Right lung (tissue), 5 donors: Measurements from ENCODE around the gene GALNT13. TPM values are rescaled to one million over a fixed set of nuclear protein-coding genes. Genes with fewer than 3 reads are reported as not detected.
A peak's percentile ranks its signal among the peaks of the same experiment; 100 is the strongest.

Experiments
- DNase-seq, 2 donors: peaks; one replicate each; pipeline ENCODE4 v3.0.0-alpha.2; 2013
- polyA plus RNA-seq, 5 donors: library from polyadenylated mRNA; unstranded; fragments of 120-200 nt; gene quantifications; one replicate each; pipeline versions ENCODE4 v1.2.1 to v1.2.3, GENCODE V29; 2013; ENCODE audit warnings: inconsistent platforms in 1 of 5, low replicate concordance in 1 of 5; ENCODE audit not compliant: insufficient read length in 5 of 5, insufficient read depth in 1 of 5

GALNT13 gene
- polyA plus RNA-seq, 5 donors: 3.5 to 31.8 (median 6.8) TPM

GRCh38 chr2:154207288-154208047 is 335.7 kb downstream of the GALNT13 start:
- no peak for DNase-seq

GRCh38 chr2:154223726-154224125 is 352.0 kb downstream of the GALNT13 start:
- no peak for DNase-seq

- DNase-seq: no peak
Measured at GRCh38 chr2:154226931-154227330, 355.2 kb downstream of the GALNT13 start.

GRCh38 chr2:154228566-154229280 is 357.0 kb downstream of the GALNT13 start:
- DNase-seq: peak in 1 of 2 donors; percentile 9

GRCh38 chr2:154229966-154230365 is 358.2 kb downstream of the GALNT13 start:
- DNase-seq: no peak

- DNase-seq: no peak
Measured at GRCh38 chr2:154231021-154231420, 359.3 kb downstream of the GALNT13 start.

GRCh38 chr2:154233231-154233630 is 361.5 kb downstream of the GALNT13 start:
- DNase-seq: no peak

- DNase-seq: no peak
Measured at GRCh38 chr2:154238252-154238651, 366.5 kb downstream of the GALNT13 start.

- DNase-seq: no peak
Measured at GRCh38 chr2:154240316-154240715, 368.6 kb downstream of the GALNT13 start.

- DNase-seq: no peak
Measured at GRCh38 chr2:154240921-154241379, 369.2 kb downstream of the GALNT13 start.

- DNase-seq: no peak
Measured at GRCh38 chr2:154242687-154243086, 371.0 kb downstream of the GALNT13 start.

- no peak for DNase-seq
Measured at GRCh38 chr2:154243685-154244084, 372.0 kb downstream of the GALNT13 start.

GRCh38 chr2:154244932-154245331 is 373.2 kb downstream of the GALNT13 start:
- DNase-seq: no peak

- no peak for DNase-seq
Measured at GRCh38 chr2:154247503-154247902, 375.8 kb downstream of the GALNT13 start.

- DNase-seq: no peak
Measured at GRCh38 chr2:154256136-154256535, 384.4 kb downstream of the GALNT13 start.

GRCh38 chr2:154259030-154259429 is 387.3 kb downstream of the GALNT13 start:
- DNase-seq: no peak

GRCh38 chr2:154261473-154262027 is 389.8 kb downstream of the GALNT13 start:
- DNase-seq: no peak

GRCh38 chr2:154263206-154263605 is 391.5 kb downstream of the GALNT13 start:
- DNase-seq: no peak

- no peak for DNase-seq
Measured at GRCh38 chr2:154264024-154264423, 392.3 kb downstream of the GALNT13 start.

- DNase-seq: no peak
Measured at GRCh38 chr2:154267983-154268382, 396.3 kb downstream of the GALNT13 start.

- no peak for DNase-seq
Measured at GRCh38 chr2:154280543-154280942, 408.8 kb downstream of the GALNT13 start.

- DNase-seq: no peak
Measured at GRCh38 chr2:154289870-154290269, 418.1 kb downstream of the GALNT13 start.

- no peak for DNase-seq
Measured at GRCh38 chr2:154291511-154291910, 419.8 kb downstream of the GALNT13 start.
